Measurements from ENCODE around the gene ATG5. TPM values are rescaled to one million over a fixed set of nuclear protein-coding genes. Genes with fewer than 3 reads are reported as not detected.

The ATG5 gene
- total and polyA plus RNA-seq, 2 experiments from 2014 or later = 31.6 to 48.2 TPM

DNA sequence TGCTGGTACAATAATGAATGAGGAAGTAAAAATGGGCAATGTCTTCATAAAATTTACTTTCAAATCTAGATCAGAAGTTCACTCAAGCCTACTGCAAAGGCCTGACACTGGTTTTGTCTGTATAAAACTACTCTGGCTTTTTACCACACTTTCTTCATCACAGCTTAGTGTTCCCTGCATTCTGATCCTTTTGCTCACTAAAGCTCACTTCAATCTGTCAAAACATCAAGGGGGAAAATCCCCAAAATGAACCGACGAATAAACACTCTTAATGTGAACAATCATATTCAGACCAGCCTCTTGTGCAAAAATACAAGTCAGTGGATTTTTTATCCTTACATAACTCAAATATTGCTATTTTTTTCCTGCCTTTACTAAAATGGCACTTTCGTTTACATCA is 140.9 kb downstream of the ATG5 start:
- H3K36me3 ChIP-seq (ENCODE audit: insufficient read depth) = no peaks in the 10 kb centered on the region
- no peak overlapping the region for H2AFZ ChIP-seq
- H3K79me2 ChIP-seq (replicated peaks; ENCODE audit: insufficient read depth) = no peaks in the 10 kb centered on the region
- H3K27me3 ChIP-seq (ENCODE audit: insufficient read depth) = no peaks in the 10 kb centered on the region
- H3F3A ChIP-seq (replicated peaks; ENCODE audit: low read depth) = no peaks in the 10 kb centered on the region
- Mint-ChIP-seq H3K9me3 (no peaks in the 10 kb centered on the region), H3K4me3 (no peak overlapping the region), H3K4me1 (peaks cover 7% of the 10 kb centered on the region), H3K27ac (no peak overlapping the region), H3K27me3 (ENCODE audit: insufficient read depth, low read depth, poor library complexity) (peaks cover 2% of the 10 kb centered on the region), H3K36me3 (ENCODE audit: low read depth) (no peaks in the 10 kb centered on the region)
- no peak overlapping the region for H3K4me2 ChIP-seq
- peaks cover 8% of the 10 kb centered on the region for H3K4me1 ChIP-seq (ENCODE audit: insufficient read depth)
- DNase-seq (ENCODE audit: low spot score) (no peak), ATAC-seq (no peak)
- no peak overlapping the region for H3K27ac ChIP-seq (ENCODE audit: low read depth)
- H3K9me2 ChIP-seq (ENCODE audit: insufficient read depth) = no peaks in the 10 kb centered on the region
- no peaks in the 10 kb centered on the region for H4K20me1 ChIP-seq (replicated peaks; ENCODE audit: insufficient read depth)
- no peak for TF ChIP-seq ZNF331 (CRISPR knock-in tag; IDR thresholded peaks at IDR 0.05; ENCODE audit: low read depth)
- TF ChIP-seq STAT1 (IDR thresholded peaks at IDR 0.05; ENCODE audit: unreplicated experiment) = no peak
- TF ChIP-seq, protein P1, sequence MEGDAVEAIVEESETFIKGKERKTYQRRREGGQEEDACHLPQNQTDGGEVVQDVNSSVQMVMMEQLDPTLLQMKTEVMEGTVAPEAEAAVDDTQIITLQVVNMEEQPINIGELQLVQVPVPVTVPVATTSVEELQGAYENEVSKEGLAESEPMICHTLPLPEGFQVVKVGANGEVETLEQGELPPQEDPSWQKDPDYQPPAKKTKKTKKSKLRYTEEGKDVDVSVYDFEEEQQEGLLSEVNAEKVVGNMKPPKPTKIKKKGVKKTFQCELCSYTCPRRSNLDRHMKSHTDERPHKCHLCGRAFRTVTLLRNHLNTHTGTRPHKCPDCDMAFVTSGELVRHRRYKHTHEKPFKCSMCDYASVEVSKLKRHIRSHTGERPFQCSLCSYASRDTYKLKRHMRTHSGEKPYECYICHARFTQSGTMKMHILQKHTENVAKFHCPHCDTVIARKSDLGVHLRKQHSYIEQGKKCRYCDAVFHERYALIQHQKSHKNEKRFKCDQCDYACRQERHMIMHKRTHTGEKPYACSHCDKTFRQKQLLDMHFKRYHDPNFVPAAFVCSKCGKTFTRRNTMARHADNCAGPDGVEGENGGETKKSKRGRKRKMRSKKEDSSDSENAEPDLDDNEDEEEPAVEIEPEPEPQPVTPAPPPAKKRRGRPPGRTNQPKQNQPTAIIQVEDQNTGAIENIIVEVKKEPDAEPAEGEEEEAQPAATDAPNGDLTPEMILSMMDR (conservative IDR thresholded peaks at IDR 0.05; ENCODE audit: low read depth in 2 of 2) = no peak
- no peak for TF ChIP-seq EZH2phosphoT487 (IDR thresholded peaks at IDR 0.05; ENCODE audit: unreplicated experiment)
- no peak overlapping the region for H3K4me3 ChIP-seq

DNA sequence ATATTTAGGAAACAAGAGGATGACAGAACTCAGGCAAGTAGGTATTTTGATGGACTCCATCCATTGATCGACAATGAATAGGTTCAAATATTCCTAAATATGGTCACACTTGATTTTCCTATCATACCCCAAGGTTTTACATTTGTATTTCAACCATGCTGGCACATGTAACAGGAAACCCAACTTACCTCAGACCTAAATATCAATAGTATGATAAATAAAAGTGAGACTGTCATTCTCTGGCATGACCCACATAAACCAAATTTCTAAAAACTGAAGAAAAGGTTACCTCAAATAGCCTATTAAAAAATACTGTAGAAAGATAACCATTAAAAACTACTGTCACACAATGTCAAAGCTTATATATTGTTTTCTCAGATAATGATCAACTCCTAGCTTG is 142.1 kb downstream of the ATG5 start:
- no peak for ATAC-seq
- H3K36me3 Mint-ChIP-seq (ENCODE audit: low read depth) = no peaks in the 10 kb centered on the region
- no peak overlapping the region for H3K27ac Mint-ChIP-seq
- Histone ChIP-seq H4K20me1 (replicated peaks; ENCODE audit: insufficient read depth) (no peaks in the 10 kb centered on the region), H3K27me3 (ENCODE audit: insufficient read depth) (no peaks in the 10 kb centered on the region), H2AFZ (no peak overlapping the region), H3K36me3 (ENCODE audit: insufficient read depth) (no peaks in the 10 kb centered on the region), H3K4me3 (no peak overlapping the region), H3K79me2 (replicated peaks; ENCODE audit: insufficient read depth) (no peaks in the 10 kb centered on the region), H3K9me2 (ENCODE audit: insufficient read depth) (no peaks in the 10 kb centered on the region), H3K4me2 (no peak overlapping the region), H3F3A (replicated peaks; ENCODE audit: low read depth) (no peaks in the 10 kb centered on the region), H3K27ac (ENCODE audit: low read depth) (no peak overlapping the region), H3K4me1 (ENCODE audit: insufficient read depth) (peaks cover 8% of the 10 kb centered on the region)
- H3K4me1 Mint-ChIP-seq = peaks cover 7% of the 10 kb centered on the region
- H3K27me3 Mint-ChIP-seq (ENCODE audit: insufficient read depth, low read depth, poor library complexity) = peaks cover 2% of the 10 kb centered on the region
- no peak overlapping the region for H3K4me3 Mint-ChIP-seq
- no peaks in the 10 kb centered on the region for H3K9me3 Mint-ChIP-seq
- no peak for DNase-seq (ENCODE audit: low spot score)
- TF ChIP-seq CREB1 (CRISPR knock-in tag; IDR thresholded peaks at IDR 0.05; ENCODE audit: low read depth) (no peak), ZNF114 (CRISPR knock-in tag; IDR thresholded peaks at IDR 0.05) (no peak), ZNF331 (CRISPR knock-in tag; IDR thresholded peaks at IDR 0.05; ENCODE audit: low read depth) (no peak), POLR2AphosphoS5 (IDR thresholded peaks at IDR 0.05; ENCODE audit: low read depth) (no peak), NANOG (IDR thresholded peaks at IDR 0.05; ENCODE audit: borderline replicate concordance) (no peak), JUNB (IDR thresholded peaks at IDR 0.05; ENCODE audit: unreplicated experiment) (no peak), EZH2phosphoT487 (IDR thresholded peaks at IDR 0.05; ENCODE audit: unreplicated experiment) (no peak)
- TF ChIP-seq, protein P2, sequence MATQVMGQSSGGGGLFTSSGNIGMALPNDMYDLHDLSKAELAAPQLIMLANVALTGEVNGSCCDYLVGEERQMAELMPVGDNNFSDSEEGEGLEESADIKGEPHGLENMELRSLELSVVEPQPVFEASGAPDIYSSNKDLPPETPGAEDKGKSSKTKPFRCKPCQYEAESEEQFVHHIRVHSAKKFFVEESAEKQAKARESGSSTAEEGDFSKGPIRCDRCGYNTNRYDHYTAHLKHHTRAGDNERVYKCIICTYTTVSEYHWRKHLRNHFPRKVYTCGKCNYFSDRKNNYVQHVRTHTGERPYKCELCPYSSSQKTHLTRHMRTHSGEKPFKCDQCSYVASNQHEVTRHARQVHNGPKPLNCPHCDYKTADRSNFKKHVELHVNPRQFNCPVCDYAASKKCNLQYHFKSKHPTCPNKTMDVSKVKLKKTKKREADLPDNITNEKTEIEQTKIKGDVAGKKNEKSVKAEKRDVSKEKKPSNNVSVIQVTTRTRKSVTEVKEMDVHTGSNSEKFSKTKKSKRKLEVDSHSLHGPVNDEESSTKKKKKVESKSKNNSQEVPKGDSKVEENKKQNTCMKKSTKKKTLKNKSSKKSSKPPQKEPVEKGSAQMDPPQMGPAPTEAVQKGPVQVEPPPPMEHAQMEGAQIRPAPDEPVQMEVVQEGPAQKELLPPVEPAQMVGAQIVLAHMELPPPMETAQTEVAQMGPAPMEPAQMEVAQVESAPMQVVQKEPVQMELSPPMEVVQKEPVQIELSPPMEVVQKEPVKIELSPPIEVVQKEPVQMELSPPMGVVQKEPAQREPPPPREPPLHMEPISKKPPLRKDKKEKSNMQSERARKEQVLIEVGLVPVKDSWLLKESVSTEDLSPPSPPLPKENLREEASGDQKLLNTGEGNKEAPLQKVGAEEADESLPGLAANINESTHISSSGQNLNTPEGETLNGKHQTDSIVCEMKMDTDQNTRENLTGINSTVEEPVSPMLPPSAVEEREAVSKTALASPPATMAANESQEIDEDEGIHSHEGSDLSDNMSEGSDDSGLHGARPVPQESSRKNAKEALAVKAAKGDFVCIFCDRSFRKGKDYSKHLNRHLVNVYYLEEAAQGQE (IDR thresholded peaks at IDR 0.05; ENCODE audit: unreplicated experiment) = no peak
- TF ChIP-seq, protein P3, sequence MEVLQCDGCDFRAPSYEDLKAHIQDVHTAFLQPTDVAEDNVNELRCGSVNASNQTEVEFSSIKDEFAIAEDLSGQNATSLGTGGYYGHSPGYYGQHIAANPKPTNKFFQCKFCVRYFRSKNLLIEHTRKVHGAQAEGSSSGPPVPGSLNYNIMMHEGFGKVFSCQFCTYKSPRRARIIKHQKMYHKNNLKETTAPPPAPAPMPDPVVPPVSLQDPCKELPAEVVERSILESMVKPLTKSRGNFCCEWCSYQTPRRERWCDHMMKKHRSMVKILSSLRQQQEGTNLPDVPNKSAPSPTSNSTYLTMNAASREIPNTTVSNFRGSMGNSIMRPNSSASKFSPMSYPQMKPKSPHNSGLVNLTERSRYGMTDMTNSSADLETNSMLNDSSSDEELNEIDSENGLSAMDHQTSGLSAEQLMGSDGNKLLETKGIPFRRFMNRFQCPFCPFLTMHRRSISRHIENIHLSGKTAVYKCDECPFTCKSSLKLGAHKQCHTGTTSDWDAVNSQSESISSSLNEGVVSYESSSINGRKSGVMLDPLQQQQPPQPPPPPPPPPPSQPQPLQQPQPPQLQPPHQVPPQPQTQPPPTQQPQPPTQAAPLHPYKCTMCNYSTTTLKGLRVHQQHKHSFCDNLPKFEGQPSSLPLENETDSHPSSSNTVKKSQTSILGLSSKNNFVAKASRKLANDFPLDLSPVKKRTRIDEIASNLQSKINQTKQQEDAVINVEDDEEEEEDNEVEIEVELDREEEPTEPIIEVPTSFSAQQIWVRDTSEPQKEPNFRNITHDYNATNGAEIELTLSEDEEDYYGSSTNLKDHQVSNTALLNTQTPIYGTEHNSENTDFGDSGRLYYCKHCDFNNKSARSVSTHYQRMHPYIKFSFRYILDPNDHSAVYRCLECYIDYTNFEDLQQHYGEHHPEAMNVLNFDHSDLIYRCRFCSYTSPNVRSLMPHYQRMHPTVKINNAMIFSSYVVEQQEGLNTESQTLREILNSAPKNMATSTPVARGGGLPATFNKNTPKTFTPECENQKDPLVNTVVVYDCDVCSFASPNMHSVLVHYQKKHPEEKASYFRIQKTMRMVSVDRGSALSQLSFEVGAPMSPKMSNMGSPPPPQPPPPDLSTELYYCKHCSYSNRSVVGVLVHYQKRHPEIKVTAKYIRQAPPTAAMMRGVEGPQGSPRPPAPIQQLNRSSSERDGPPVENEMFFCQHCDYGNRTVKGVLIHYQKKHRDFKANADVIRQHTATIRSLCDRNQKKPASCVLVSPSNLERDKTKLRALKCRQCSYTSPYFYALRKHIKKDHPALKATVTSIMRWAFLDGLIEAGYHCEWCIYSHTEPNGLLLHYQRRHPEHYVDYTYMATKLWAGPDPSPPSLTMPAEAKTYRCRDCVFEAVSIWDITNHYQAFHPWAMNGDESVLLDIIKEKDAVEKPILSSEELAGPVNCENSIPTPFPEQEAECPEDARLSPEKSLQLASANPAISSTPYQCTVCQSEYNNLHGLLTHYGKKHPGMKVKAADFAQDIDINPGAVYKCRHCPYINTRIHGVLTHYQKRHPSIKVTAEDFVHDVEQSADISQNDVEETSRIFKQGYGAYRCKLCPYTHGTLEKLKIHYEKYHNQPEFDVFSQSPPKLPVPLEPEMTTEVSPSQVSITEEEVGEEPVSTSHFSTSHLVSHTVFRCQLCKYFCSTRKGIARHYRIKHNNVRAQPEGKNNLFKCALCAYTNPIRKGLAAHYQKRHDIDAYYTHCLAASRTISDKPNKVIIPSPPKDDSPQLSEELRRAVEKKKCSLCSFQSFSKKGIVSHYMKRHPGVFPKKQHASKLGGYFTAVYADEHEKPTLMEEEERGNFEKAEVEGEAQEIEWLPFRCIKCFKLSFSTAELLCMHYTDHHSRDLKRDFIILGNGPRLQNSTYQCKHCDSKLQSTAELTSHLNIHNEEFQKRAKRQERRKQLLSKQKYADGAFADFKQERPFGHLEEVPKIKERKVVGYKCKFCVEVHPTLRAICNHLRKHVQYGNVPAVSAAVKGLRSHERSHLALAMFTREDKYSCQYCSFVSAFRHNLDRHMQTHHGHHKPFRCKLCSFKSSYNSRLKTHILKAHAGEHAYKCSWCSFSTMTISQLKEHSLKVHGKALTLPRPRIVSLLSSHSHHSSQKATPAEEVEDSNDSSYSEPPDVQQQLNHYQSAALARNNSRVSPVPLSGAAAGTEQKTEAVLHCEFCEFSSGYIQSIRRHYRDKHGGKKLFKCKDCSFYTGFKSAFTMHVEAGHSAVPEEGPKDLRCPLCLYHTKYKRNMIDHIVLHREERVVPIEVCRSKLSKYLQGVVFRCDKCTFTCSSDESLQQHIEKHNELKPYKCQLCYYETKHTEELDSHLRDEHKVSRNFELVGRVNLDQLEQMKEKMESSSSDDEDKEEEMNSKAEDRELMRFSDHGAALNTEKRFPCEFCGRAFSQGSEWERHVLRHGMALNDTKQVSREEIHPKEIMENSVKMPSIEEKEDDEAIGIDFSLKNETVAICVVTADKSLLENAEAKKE (CRISPR knock-in tag; IDR thresholded peaks at IDR 0.05) = no peak
